ENCODE data around the gene ERFL.
"Not testable (repeated sequence)": the region's sequence is repeated elsewhere in the genome, so short reads cannot be mapped to it uniquely, and the experiment has no call there.

The ERFL gene

DNA sequence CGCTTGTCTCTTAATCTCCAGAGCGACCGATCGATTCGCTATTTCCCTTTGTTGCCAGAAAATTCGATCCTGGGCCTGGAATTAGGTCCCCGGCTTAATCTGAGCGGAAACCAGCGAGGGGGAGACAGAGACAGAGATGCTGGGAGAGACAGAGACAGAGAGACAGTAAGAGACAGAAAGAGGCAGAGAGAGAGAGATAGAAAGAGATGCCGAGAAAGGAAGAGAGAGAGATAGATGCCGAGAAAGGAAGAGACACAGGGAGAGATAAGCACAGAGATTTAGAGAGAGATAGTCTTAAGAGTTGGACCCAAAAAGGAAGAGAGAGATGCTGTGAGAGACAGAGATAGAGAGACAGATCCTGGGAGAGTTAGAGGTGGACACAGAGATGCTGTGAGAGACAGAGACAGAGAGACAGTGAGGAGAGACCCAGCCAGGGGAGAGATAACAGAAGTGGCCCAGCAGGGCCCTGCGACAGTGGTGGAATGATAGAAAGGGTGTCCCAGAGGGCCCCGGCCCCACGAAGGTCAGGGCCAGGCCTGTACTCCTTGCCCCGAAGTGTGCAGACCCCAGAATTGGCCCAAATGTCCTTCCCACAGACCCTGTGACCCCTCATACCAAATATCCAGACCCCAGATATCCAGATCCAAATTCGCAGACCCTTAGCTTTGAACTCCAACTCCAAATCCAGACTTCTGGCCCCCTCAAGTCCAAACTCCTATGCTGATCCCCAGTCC, 1.3 kb downstream of the ERFL start:
- no peak for DNase-seq

- no peak for DNase-seq
Observed at GRCh38 chr19:41926028-41926762, 2.1 kb downstream of the ERFL start.

GRCh38 chr19:41925208-41926003, 2.8 kb downstream of the ERFL start:
- DNase-seq, result no peak

- DNase-seq, result no peak
Observed at GRCh38 chr19:41924151-41925145, 3.8 kb downstream of the ERFL start.

GRCh38 chr19:41923045-41923788, 5.0 kb downstream of the ERFL start:
- no peak for DNase-seq

- no peak for DNase-seq
Observed at GRCh38 chr19:41922585-41922984, 5.7 kb downstream of the ERFL start.

- no peak for DNase-seq
Observed at GRCh38 chr19:41921577-41922576, 6.4 kb downstream of the ERFL start.

GRCh38 chr19:41920882-41921576, 7.2 kb downstream of the ERFL start:
- DNase-seq, result no peak

DNA sequence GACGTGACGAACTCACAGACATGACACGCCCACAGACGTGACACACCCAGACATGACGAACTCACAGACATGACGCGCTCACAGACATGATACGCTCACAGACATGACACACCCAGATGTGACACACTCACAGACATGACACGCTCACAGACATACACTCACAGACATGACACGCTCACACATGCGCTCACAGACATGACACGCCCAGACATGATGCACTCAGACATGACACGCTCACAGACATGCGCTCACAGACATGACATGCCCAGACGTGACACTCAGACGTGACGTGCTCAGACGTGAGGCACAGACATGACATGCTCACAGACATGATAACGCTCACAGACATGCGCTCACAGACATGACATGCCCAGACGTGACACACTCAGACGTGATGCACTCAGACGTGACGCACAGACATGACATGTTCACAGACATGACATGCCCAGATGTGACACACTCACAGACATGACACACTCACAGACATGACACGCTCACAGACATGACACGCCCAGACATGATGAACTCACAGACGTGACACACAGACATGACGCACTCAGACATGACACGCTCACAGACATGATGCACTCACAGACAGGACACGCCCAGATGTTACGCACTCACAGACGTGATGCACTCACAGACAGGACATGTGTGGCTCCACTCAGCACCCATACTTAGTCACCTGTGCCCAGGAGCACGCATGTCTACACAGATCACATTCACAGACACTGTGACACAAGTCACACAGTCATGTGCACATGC, 8.1 kb downstream of the ERFL start:
- DNase-seq, result no peak

- no peak for DNase-seq
Observed at GRCh38 chr19:41918653-41919244, 9.5 kb downstream of the ERFL start.

DNA sequence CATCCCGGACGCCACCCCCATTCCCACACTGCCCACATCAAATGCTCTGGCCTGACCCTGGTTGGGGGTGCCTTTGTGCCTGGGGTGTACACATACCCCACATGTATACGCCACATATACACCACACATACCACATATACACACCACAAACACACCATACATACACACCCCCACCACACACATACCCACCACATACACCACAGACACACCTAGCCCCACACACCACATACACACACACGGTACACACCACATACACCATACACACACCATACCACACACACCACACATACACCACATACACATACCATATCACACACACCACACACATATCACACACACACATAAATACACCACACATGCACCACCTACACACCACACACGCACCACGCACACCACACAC, 10.2 kb downstream of the ERFL start:
- DNase-seq, result no peak

DNA sequence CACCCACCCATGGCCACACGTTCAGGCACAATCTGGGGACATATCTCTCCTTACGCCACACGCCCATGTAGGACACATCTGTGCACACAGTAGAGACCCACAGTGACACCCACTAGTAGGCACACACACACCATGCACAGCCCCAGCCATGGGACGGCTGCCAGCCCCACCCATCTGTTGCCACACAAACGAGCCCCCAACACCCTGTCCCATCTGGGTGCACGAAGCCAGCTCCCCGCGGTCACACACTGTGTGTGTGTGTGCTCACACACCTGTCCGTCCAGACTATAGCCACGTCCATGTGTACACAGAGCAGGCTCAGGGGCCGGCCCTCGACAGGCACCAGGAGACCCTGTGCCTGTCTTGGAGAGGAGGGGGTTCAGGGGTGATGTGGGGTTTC, 10.6 kb downstream of the ERFL start:
- no peak for DNase-seq

DNA sequence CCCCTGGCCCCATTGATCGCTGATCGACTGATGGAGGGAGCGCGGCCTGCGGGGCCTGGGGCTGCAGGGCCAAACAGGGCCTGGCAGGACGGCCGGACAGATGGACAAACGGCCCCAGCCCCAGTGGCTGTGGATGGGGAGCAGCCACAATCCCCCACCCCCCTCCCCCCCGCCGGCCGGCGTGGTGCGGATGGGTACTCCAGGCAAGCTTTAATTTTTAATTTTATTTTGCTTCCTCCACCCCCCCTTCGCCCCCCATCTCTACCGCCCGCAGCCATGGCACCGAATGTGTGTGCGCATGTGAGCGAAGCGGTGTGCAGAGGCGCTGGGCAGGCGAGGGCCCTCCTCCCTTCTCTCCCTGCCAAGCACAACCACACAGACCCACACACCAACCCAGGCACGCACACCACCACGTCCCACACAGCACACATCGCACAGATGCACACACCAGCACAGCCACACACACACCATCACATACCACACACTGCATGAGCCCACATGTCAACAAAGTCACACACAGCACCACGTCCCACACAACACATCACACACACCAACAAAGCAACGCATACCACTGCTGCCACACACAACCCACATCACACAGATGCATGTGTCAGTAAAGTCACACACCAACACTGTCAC, 12.4 kb downstream of the ERFL start:
- no peak for DNase-seq

DNA sequence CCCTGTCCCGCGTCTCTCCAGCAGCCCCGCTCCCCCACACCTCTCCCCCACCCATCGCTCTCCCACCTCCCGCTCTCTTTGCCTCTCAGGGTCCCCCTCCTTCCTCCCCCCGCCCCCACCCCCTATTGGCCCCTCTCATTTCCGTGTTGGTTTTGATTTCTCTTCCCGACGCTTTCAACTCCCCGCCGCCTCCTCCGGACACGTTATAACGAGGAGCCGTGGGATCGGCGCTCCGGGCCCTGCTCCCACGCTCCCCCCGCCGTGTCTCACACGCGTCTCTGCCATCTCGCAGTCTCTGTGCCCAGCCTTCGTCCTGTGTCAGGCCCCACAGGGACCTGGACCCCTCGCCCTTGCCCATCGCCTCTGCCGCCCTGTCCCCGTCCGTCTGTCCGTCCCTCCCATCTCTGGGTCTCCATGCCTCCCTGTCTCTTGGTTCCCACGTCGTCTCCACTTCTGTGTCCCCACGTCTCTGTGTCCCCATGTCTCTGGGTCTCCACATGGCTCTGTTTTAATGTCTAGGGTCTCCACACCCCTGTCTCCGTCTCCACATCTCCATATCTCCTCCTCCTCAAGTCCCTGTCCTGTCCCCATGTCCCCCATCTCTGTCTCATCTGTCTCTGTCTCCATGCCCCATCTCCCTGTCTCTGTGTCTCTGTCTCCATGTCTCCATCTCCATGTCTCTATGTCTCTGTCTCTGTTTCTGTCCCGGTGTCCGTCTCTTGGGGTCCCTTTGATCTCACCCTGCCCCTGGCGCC, 13.1 kb downstream of the ERFL start:
- no peak for DNase-seq

- not testable (repeated sequence) for DNase-seq
Observed at GRCh38 chr19:41914424-41914834, 13.8 kb downstream of the ERFL start.

DNA sequence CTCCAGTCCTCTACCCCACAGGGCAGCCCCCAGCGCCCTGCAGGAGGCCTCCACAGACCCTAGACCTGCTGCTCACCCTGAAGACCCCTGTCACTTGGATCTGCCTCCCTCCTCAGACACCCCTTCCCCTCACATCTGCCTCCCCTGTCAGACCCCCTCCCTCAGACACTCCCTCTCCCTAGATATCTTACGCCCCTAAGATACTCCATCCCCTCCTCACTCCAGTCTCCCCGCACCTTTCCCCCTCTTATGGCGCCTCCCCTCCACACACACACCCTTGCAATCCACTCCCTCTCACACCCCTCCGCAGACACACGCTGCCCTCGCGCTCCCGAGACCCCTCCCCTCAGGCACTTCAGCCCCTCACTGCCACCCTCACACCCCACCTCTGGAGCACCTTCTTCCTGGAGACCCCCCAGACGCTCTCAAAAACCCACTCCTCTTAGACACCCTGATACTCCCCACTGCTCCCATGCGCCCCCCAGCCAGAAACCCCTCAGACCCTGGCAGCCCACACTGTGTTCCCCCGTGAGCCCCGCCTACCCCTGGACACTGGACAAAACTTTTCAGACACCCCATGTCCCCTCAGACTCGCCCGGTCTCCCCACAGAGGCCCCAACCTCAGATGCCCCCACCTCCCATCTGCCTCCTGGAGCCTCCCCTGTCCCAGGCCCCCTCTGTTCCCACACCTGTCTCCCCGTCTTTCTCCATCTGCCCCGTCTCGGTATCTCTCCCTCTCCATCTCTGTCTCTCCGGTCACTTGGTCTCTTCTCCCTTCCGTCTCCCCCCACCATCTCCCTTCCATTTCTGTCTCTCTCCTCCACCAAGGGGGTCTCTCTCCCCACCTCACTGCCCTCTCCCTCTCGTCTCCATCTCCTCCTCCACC, 14.5 kb downstream of the ERFL start:
- no peak for DNase-seq
